Bronchial epithelial cell (primary cell): ENCODE measurements around the gene GTPBP1. TPM values are rescaled to one million over a fixed set of nuclear protein-coding genes. Genes with fewer than 3 reads are reported as not detected.

Experiments
- DNase-seq: peaks from one replicate; pipeline ENCODE4 v3.0.0-alpha.2; 2010; ENCODE audit warnings: low read depth
- FAIRE-seq: peaks from 2 replicates; lab custom pipeline; 2011; peaks lifted over from hg19 to GRCh38; lab: Jason Lieb, UNC
- H3K27me3 ChIP-seq: 2 replicates; pipeline ENCODE4 v1.5.1; 2011; ENCODE audit warnings: low read length; ENCODE audit not compliant: control insufficient read depth, insufficient read depth
- H3K36me3 ChIP-seq: 2 replicates; pipeline ENCODE4 v1.5.1; 2011; ENCODE audit warnings: low read length; ENCODE audit not compliant: control insufficient read depth, insufficient read depth
- H3K4me3 ChIP-seq: 2 replicates; pipeline ENCODE4 v1.5.1; 2011; ENCODE audit warnings: mild to moderate bottlenecking, low read depth, low read length, control low read depth
- CTCF ChIP-seq: IDR thresholded peaks from 2 replicates; pipeline ENCODE4 v1.5.1; 2011; ENCODE audit warnings: mild to moderate bottlenecking, moderate library complexity, low read length, control low read depth, inconsistent platforms; ENCODE audit not compliant: insufficient read depth, severe bottlenecking
- total RNA-seq: library from RNA; depleted of rRNA; stranded (reverse); fragments of >200 nt; gene quantifications from 2 replicates; pipeline ENCODE4 v1.2.1, GENCODE V29; 2014

Gene GTPBP1
- total RNA-seq, 1 donor from 2014 or later = 28.7 TPM

GRCh38 chr22:38694940-38695339 lies 10.8 kb upstream of the GTPBP1 start:
- TF ChIP-seq CTCF = no peak
- peak; percentile 84 for DNase-seq
- no peak overlapping the region for H3K4me3 ChIP-seq

GRCh38 chr22:38696606-38697424 lies 8.9 kb upstream of the GTPBP1 start:
- Histone ChIP-seq H3K27me3 (no peaks in the 10 kb centered on the region), H3K36me3 (peaks cover 8% of the 10 kb centered on the region), H3K4me3 (no peak overlapping the region)
- no peak for TF ChIP-seq CTCF
- DNase-seq (peak; percentile 95), FAIRE-seq (no peak)

More at GRCh38 chr22:38694940-38695339, 10.8 kb upstream of the GTPBP1 start:
- peaks cover 8% of the 10 kb centered on the region for H3K36me3 ChIP-seq
- no peak for FAIRE-seq
- no peaks in the 10 kb centered on the region for H3K27me3 ChIP-seq

- no peak overlapping the region for H3K4me3 ChIP-seq
- peaks cover 6% of the 10 kb centered on the region for H3K36me3 ChIP-seq
- no peak for TF ChIP-seq CTCF
- FAIRE-seq = no peak
- no peaks in the 10 kb centered on the region for H3K27me3 ChIP-seq
- DNase-seq = no peak
Measured at GRCh38 chr22:38697425-38698089, 8.2 kb upstream of the GTPBP1 start.

GRCh38 chr22:38698407-38699094 lies 7.2 kb upstream of the GTPBP1 start:
- Histone ChIP-seq H3K36me3 (peaks cover 2% of the 10 kb centered on the region), H3K27me3 (no peaks in the 10 kb centered on the region), H3K4me3 (peak overlapping the region; percentile 85)
- no peak for TF ChIP-seq CTCF
- FAIRE-seq = no peak
- DNase-seq = no peak

- no peak for TF ChIP-seq CTCF
- H3K4me3 ChIP-seq = peak overlapping the region; percentile 85
- H3K27me3 ChIP-seq = no peaks in the 10 kb centered on the region
- no peak for FAIRE-seq
- no peak for DNase-seq
- peaks cover under 1% of the 10 kb centered on the region for H3K36me3 ChIP-seq
Measured at GRCh38 chr22:38699143-38699542, 6.6 kb upstream of the GTPBP1 start.
